IPS DF 6.9 (cell line): ENCODE data around the gene PHF12.

Source experiments
- DNase-seq: peaks from one replicate; pipeline ENCODE4 v3.0.0-alpha.2; 2013; ENCODE audit warnings: low read depth, low spot score
- H3K27ac ChIP-seq: one replicate; pipeline ENCODE4 v1.5.1; 2013; ENCODE audit warnings: low read length, control low read depth
- H3K27me3 ChIP-seq: 2 replicates; pipeline ENCODE4 v1.6.1; 2013; ENCODE audit warnings: mild to moderate bottlenecking, low read length; ENCODE audit not compliant: control insufficient read depth, insufficient read depth
- H3K36me3 ChIP-seq: 2 replicates; pipeline ENCODE4 v1.6.1; 2013; ENCODE audit warnings: low read length; ENCODE audit not compliant: control insufficient read depth, insufficient read depth
- H3K4me1 ChIP-seq: 2 replicates; pipeline ENCODE4 v1.6.1; 2013; ENCODE audit warnings: low read length; ENCODE audit not compliant: control insufficient read depth, insufficient read depth
- H3K4me3 ChIP-seq: 2 replicates; pipeline ENCODE4 v1.5.1; 2013; ENCODE audit warnings: mild to moderate bottlenecking, low read length
- H3K9me3 ChIP-seq: 2 replicates; pipeline ENCODE4 v1.6.1; 2013; ENCODE audit warnings: low read length, inconsistent platforms; ENCODE audit not compliant: control insufficient read depth, insufficient read depth
- WGBS: extraction: QIAGEN DNeasy Blood & Tissue Kit; methylation state at CpG from one replicate; pipeline ENCODE4 v1.1.7; 2013; ENCODE audit warnings: mixed read lengths, missing lambda C conversion rate; ENCODE audit not compliant: insufficient read length, insufficient coverage; 5-methylcytosine and 5-hydroxymethylcytosine counted together

Gene PHF12

DNA sequence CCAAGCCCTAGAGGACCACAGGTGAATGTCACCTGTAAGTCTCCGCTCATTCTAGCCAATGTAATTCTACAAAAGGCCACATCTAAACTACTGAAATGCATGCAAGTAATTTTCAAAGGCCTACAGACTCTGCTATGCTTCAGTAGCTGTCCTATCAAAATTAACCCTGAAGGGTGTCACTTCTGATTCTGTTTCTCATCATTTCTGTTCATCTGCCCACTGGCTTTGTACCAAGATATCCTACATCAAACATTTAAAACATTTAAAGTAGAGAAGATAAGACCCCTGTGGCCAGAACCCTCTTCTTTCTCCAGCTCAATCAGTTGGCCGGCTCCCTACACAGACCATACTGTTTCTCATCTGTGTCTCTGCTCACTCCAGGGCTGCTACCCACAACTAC lies 21.5 kb downstream of the PHF12 start:
- no peak for DNase-seq
- WGBS, result no CpG with 5 or more reads among the region's 2 CpGs
- Histone ChIP-seq H3K27me3 (no peaks in the 10 kb centered on the region), H3K4me3 (no peak overlapping the region), H3K27ac (no peak overlapping the region), H3K4me1 (no peaks in the 10 kb centered on the region), H3K9me3 (no peaks in the 10 kb centered on the region), H3K36me3 (no peaks in the 10 kb centered on the region)

DNA sequence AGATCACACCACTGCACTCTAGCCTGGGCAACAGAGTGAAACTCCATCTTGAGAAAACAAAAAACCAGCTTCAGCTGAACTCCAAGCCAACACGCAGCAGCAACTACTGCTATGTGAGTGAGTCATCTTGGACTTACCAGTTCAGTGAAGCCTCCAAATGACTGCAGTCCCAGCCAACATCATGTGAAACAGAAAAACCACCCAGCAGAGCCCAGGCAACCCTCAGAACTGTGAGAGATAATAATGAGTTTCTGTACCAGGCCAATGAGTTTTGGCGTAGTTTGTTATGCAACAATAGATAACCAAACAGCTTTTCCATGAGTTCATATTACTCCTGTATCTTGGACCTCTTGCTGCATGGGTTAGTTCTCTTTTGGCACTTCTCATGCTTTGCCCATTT lies 23.3 kb downstream of the PHF12 start:
- Histone ChIP-seq H3K4me3 (no peak overlapping the region), H3K9me3 (no peaks in the 10 kb centered on the region), H3K27me3 (no peaks in the 10 kb centered on the region), H3K27ac (no peak overlapping the region), H3K4me1 (no peaks in the 10 kb centered on the region), H3K36me3 (peaks cover 7% of the 10 kb centered on the region)
- no CpG with 5 or more reads among the region's 2 CpGs for WGBS
- DNase-seq, result no peak

DNA sequence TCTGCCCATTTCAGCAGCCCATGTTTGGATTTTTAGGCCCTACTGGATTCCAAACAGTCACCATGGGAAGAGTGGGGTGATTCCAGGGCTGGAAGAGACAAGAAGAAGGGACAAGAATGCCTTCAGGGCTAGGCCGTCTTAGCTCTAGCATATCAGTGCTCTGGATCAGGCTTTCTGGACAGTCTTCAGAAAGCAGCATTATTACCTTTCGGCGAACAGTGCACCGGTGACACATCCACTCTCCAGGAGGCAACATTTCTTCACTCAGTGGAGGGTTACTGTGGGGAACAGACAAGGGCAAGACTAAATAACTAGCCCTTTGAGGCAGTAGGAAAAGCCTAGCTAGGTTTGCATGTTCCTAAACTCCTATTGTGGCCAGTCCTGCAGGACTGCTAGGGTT lies 24.5 kb downstream of the PHF12 start:
- WGBS, result no CpG with 5 or more reads among the region's 4 CpGs
- no peaks in the 10 kb centered on the region for H3K27me3 ChIP-seq
- no peak for DNase-seq
- peaks cover 7% of the 10 kb centered on the region for H3K36me3 ChIP-seq
- H3K4me3 ChIP-seq, result no peak overlapping the region
- no peak overlapping the region for H3K27ac ChIP-seq
- H3K9me3 ChIP-seq, result no peaks in the 10 kb centered on the region
- H3K4me1 ChIP-seq, result no peaks in the 10 kb centered on the region

DNA sequence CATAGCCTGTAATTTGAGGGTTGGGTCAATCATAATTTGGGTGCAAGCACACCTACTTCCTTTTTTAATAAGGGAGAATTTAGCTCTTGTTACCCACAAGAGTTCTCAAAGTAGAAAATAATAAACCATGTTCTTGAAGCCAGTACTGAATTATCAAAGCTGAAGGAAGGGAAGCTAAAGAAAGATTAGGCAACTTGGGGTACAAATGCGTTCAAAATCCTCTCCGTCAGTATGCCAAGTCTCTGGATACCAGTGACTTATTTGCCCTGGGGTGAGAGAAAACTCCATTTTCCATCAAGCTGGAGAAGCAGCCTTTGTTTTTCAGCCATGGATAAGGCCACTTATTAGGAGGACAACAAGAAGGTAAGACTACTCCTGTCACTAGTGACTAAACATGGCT lies 25.0 kb downstream of the PHF12 start:
- no CpG with 5 or more reads among the region's 2 CpGs for WGBS

DNA sequence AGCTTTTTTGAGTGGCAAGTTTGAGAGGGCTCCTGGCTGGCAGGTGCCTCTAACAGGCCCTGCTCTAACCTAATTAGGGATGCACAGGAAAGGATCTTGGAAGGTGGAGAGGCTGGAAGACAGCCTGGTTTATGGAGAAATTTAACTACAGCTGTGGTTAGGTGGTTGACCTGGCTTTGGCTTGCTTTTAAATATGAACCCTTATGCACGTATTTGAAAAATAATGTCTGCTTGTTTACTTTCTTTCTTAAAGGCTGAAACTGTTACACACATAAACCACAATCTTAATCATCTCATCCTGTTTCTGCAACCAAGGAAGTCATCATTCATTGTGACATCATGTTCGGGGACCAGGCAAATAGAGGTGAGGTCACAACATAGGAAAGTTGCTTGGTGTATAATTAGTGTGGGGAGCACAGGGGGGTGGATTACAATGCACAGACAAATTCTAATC lies 25.4 kb downstream of the PHF12 start:
- Histone ChIP-seq H3K4me1 (no peaks in the 10 kb centered on the region), H3K9me3 (no peaks in the 10 kb centered on the region), H3K4me3 (no peak overlapping the region), H3K27me3 (no peaks in the 10 kb centered on the region), H3K36me3 (peaks cover 12% of the 10 kb centered on the region), H3K27ac (no peak overlapping the region)
- DNase-seq, result no peak
- WGBS, result no CpG with 5 or more reads among the region's 2 CpGs

More for the DNA sequence above, 25.0 kb downstream of the PHF12 start:
- Histone ChIP-seq H3K9me3 (no peaks in the 10 kb centered on the region), H3K4me3 (no peak overlapping the region), H3K36me3 (peaks cover 11% of the 10 kb centered on the region), H3K27me3 (no peaks in the 10 kb centered on the region), H3K4me1 (no peaks in the 10 kb centered on the region), H3K27ac (no peak overlapping the region)
- no peak for DNase-seq

DNA sequence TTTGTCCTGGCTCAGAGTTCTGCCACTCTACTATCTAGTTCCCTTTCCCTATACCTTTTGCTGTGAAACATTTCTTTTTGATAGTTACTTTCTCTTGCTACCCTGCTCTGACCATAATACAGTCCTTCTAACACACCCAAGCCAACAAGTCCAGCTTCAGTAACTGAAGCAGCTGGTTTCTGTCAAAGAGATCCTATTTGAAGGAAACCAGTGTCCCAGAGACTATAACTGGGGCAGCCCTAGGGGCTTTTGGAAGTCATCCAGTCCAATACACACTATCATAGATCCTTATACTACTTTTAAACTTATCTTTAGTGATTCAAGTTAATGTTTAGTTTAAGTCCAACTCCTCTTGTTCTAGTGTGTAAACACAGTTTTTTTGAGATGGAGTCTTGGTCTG lies 31.1 kb downstream of the PHF12 start:
- Histone ChIP-seq H3K27ac (no peak overlapping the region), H3K27me3 (no peaks in the 10 kb centered on the region), H3K36me3 (peaks cover 38% of the 10 kb centered on the region), H3K4me3 (no peak overlapping the region), H3K4me1 (no peaks in the 10 kb centered on the region), H3K9me3 (no peaks in the 10 kb centered on the region)
- no peak for DNase-seq

DNA sequence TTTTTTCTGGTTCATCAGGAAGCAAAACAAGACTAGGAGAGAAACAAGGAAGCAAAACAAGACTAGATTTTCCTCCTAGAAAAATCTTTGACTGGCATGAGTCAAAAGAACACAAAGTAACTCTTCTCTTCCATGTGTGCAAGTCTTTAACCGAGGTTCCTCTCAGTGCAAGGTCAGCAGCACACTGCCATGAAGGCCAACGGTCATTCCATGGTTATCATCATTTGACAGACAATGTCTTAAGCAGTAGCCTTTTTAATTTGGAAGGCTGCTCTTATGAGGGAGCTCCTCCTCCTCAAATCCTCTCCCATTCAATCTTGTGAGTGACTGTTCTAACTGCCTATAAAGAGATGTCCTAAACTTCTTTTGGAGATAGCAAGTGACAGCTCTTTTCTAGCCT lies 33.0 kb downstream of the PHF12 start:
- Histone ChIP-seq H3K27me3 (no peaks in the 10 kb centered on the region), H3K9me3 (no peaks in the 10 kb centered on the region), H3K27ac (no peak overlapping the region), H3K4me1 (no peaks in the 10 kb centered on the region), H3K36me3 (peaks cover 44% of the 10 kb centered on the region), H3K4me3 (no peak overlapping the region)
- no peak for DNase-seq
- WGBS, result no CpG with 5 or more reads among the region's 2 CpGs

DNA sequence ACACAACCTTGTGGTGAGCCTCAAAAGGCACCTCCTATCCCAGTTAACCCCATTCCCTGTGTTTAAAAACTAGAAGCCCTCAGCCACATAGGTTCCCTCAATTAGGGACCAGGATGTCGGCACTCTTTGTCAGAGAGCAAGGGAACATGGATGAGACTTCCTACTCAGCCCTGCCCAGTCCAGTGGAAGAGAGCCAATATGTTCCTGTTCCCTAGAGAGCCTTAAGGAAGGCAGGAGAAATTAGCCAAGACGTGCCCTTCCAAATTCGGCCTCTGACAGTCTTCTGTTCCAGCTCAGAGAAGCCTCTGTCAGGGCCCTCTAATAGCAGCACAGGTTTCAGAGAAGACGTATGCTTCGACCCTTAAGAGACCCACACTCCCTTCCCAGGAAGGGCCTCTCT lies 33.9 kb downstream of the PHF12 start:
- Histone ChIP-seq H3K36me3 (peaks cover 52% of the 10 kb centered on the region), H3K27me3 (no peaks in the 10 kb centered on the region), H3K4me3 (no peak overlapping the region), H3K4me1 (no peaks in the 10 kb centered on the region), H3K9me3 (no peaks in the 10 kb centered on the region), H3K27ac (no peak overlapping the region)
- WGBS, result no CpG with 5 or more reads among the region's 5 CpGs
- no peak for DNase-seq

DNA sequence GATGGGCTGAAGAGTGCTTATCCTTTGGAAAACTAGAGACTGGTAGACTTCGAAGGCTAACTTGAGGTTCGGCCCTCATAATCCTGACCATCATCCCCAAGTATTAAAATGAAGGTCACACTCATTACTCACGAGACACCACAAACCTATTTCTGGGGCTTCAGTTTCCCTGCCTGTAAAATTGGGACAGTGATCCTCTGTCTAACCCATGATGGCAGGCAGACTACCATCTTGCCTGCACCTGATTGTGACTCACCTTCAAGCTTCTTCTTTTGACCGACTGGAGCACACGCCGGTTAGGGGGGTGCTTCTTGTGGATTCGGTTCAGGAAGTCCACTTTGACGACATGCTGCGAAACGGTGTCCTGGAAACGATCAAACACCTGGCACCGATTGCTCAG lies 34.3 kb downstream of the PHF12 start:
- H3K36me3 ChIP-seq, result peaks cover 56% of the 10 kb centered on the region

DNA sequence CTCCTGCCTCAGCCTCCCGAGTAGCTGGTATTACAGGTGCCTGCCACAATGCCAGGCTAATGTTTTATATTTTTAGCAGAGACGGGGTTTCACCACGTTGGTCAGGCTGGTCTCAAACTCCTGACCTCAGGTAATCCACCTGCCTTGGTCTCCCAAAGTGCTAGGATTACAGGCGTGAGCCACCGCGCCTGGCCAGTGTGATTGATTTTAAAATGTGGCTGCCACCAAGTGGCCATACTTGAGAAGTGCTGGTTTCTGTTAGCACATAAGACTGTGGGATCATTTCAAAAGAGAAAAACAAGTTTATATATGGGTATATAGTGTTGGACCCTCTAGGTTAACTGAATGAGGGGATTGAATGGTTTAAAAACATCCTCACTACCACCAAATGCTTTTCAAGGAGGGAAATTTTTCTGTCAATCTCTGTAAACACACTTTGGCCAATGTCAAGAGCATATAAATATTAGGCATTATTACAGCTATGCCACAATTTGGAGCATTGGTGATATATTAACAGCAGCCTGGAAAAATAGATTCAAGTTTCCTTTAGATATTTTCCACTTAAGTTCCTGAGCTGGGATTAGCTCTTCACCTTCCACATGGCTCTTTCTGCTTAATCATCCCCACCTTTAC lies 34.9 kb downstream of the PHF12 start:
- DNase-seq, result no peak
- Histone ChIP-seq H3K4me1 (no peaks in the 10 kb centered on the region), H3K27me3 (no peaks in the 10 kb centered on the region), H3K4me3 (no peak overlapping the region), H3K9me3 (no peaks in the 10 kb centered on the region), H3K36me3 (peaks cover 58% of the 10 kb centered on the region), H3K27ac (no peak overlapping the region)
- WGBS, result no CpG with 5 or more reads among the region's 6 CpGs

More for the DNA sequence above, 34.3 kb downstream of the PHF12 start:
- H3K4me1 ChIP-seq, result no peaks in the 10 kb centered on the region
- no peak overlapping the region for H3K4me3 ChIP-seq
- H3K9me3 ChIP-seq, result no peaks in the 10 kb centered on the region
- no CpG with 5 or more reads among the region's 12 CpGs for WGBS
- no peaks in the 10 kb centered on the region for H3K27me3 ChIP-seq
- no peak overlapping the region for H3K27ac ChIP-seq
- DNase-seq, result no peak

DNA sequence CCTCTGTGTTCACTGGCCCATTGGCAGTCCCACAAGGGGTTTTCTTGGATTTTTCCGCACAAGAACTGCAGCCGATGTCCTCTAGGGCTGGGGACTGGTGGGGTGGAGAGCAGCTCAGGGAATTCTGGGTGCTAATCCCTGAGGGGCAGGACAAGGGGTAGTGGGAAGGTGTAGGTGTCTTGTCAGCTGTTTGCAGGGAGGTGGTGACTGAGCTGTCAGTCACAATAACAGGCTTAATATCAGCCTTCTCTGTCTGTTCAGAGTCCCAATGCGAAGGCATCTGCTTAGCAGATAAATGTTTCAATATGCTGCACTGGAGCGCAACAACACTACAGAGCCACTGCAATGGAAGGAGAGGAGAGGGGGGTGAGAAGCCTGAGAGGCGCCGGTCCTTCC lies 38.4 kb downstream of the PHF12 start:
- Histone ChIP-seq H3K9me3 (no peaks in the 10 kb centered on the region), H3K27me3 (no peaks in the 10 kb centered on the region), H3K4me3 (no peak overlapping the region), H3K36me3 (peaks cover 70% of the 10 kb centered on the region), H3K27ac (no peak overlapping the region), H3K4me1 (no peaks in the 10 kb centered on the region; the same call in 1 of the 2 replicates)
- WGBS, result no CpG with 5 or more reads among the region's 6 CpGs
- DNase-seq, result no peak
